ENCODE measurements around the gene TAS2R46.

Gene TAS2R46

DNA sequence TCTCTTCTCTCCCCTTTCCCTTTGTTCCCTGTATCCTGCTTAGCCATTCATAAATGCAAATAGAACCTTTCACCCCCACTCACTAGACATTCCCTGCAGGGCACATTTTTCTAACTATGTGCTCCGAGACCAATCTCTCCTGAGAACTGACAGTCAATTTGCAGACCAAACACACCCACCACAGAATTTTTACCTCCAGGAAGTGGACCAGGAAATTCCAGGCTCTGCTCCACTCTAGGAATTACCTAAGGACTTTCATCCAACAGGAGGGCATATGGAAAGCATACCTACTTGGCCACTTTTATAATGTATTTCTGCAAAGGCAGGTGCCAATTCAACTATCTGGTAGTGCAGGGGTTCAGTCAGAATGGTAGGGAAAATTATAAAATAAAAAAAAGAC lies 8.9 kb upstream of the TAS2R46 start:
- no peak for TF ChIP-seq ZBTB7A (IDR thresholded peaks at IDR 0.05; ENCODE audit: low read depth)

- no peak for TF ChIP-seq EGR1 (IDR thresholded peaks at IDR 0.05)
- no peak for TF ChIP-seq CEBPB (IDR thresholded peaks at IDR 0.05)
- no peak for TF ChIP-seq EP300 (IDR thresholded peaks at IDR 0.05; ENCODE audit: borderline replicate concordance)
- TF ChIP-seq, protein P1, sequence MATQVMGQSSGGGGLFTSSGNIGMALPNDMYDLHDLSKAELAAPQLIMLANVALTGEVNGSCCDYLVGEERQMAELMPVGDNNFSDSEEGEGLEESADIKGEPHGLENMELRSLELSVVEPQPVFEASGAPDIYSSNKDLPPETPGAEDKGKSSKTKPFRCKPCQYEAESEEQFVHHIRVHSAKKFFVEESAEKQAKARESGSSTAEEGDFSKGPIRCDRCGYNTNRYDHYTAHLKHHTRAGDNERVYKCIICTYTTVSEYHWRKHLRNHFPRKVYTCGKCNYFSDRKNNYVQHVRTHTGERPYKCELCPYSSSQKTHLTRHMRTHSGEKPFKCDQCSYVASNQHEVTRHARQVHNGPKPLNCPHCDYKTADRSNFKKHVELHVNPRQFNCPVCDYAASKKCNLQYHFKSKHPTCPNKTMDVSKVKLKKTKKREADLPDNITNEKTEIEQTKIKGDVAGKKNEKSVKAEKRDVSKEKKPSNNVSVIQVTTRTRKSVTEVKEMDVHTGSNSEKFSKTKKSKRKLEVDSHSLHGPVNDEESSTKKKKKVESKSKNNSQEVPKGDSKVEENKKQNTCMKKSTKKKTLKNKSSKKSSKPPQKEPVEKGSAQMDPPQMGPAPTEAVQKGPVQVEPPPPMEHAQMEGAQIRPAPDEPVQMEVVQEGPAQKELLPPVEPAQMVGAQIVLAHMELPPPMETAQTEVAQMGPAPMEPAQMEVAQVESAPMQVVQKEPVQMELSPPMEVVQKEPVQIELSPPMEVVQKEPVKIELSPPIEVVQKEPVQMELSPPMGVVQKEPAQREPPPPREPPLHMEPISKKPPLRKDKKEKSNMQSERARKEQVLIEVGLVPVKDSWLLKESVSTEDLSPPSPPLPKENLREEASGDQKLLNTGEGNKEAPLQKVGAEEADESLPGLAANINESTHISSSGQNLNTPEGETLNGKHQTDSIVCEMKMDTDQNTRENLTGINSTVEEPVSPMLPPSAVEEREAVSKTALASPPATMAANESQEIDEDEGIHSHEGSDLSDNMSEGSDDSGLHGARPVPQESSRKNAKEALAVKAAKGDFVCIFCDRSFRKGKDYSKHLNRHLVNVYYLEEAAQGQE (IDR thresholded peaks at IDR 0.05; ENCODE audit: low read depth): no peak
These were observed 7.8 kb upstream of the TAS2R46 start for GRCh38 chr12:11069854-11070365.

- no peak for TF ChIP-seq CREB1 (IDR thresholded peaks at IDR 0.05; ENCODE audit: low read depth)
- TF ChIP-seq, protein P1 (IDR thresholded peaks at IDR 0.05; ENCODE audit: low read depth): no peak
- TF ChIP-seq NFIC (IDR thresholded peaks at IDR 0.05): peak; percentile 35; the same call in 1 of the 2 replicates
These were observed 5.4 kb upstream of the TAS2R46 start for GRCh38 chr12:11067514-11067913.

- TF ChIP-seq TEAD4 (IDR thresholded peaks at IDR 0.05) (no peak), FOXM1 (IDR thresholded peaks at IDR 0.05; ENCODE audit: borderline replicate concordance, low read depth) (no peak), EGR1 (IDR thresholded peaks at IDR 0.05) (no peak), TAF1 (IDR thresholded peaks at IDR 0.05; ENCODE audit: low read depth) (no peak), EP300 (IDR thresholded peaks at IDR 0.05; ENCODE audit: borderline replicate concordance) (no peak), CEBPB (IDR thresholded peaks at IDR 0.05) (no peak), ZBTB7A (IDR thresholded peaks at IDR 0.05; ENCODE audit: low read depth) (no peak), RAD21 (IDR thresholded peaks at IDR 0.05; ENCODE audit: low read depth) (no peak), USF1 (IDR thresholded peaks at IDR 0.05) (no peak)
- TF ChIP-seq, protein P1 (IDR thresholded peaks at IDR 0.05; ENCODE audit: low read depth): no peak
These were observed 2.3 kb downstream of the TAS2R46 start for GRCh38 chr12:11059784-11060183.

- TF ChIP-seq TAF1 (IDR thresholded peaks at IDR 0.05; ENCODE audit: low read depth) (no peak), EP300 (IDR thresholded peaks at IDR 0.05; ENCODE audit: borderline replicate concordance) (no peak), MAX (IDR thresholded peaks at IDR 0.05) (no peak), EGR1 (IDR thresholded peaks at IDR 0.05) (no peak), NFIC (IDR thresholded peaks at IDR 0.05) (no peak), CEBPB (IDR thresholded peaks at IDR 0.05) (no peak), ZBTB7A (IDR thresholded peaks at IDR 0.05; ENCODE audit: low read depth) (no peak), RAD21 (IDR thresholded peaks at IDR 0.05; ENCODE audit: low read depth) (no peak), TCF12 (IDR thresholded peaks at IDR 0.05; ENCODE audit: low read depth) (no peak), YY1 (IDR thresholded peaks at IDR 0.05; ENCODE audit: low read depth) (no peak), TEAD4 (IDR thresholded peaks at IDR 0.05) (no peak), CREB1 (IDR thresholded peaks at IDR 0.05; ENCODE audit: low read depth) (no peak), USF1 (IDR thresholded peaks at IDR 0.05) (no peak), FOXM1 (IDR thresholded peaks at IDR 0.05; ENCODE audit: borderline replicate concordance, low read depth) (no peak)
- TF ChIP-seq, protein P1 (IDR thresholded peaks at IDR 0.05; ENCODE audit: low read depth): no peak
These were observed 3.1 kb downstream of the TAS2R46 start for GRCh38 chr12:11059041-11059440.

Data from Ishikawa (cell line).